ENCODE data around the gene G6PD. TPM values are rescaled to one million over a fixed set of nuclear protein-coding genes. Genes with fewer than 3 reads are reported as not detected.

Gene G6PD
- total RNA-seq, 1 experiment from 2014 or later = 72.8 TPM

DNA sequence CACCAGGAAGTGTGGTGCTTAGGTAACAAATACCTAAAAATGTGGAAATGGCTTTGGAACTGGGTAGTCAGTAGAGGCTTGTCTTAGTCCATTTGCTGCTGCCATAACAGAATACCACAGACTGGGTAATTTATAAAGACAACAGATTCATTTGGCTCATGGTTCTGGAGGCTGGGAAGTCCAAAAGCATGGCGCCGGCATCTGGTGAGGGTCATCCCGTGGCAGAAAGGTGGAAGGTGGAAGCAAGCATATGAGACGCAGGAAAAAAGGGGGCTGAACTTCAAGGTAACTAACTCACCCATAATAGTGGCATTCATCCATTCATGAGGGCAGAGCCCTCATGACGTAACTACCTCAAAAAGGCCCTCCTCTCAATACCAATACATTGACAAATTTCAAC, 37.2 kb downstream of the G6PD start:
- Mint-ChIP-seq H3K27ac (no peak overlapping the region), H3K27me3 (ENCODE audit: low read depth) (no peaks in the 10 kb centered on the region; the same call in 1 of the 2 replicates), H3K4me3 (no peak overlapping the region), H3K9me3 (no peaks in the 10 kb centered on the region), H3K36me3 (peaks cover 15% of the 10 kb centered on the region), H3K4me1 (no peaks in the 10 kb centered on the region)
- ChIA-PET CTCF (no interaction called here), POLR2A (no interaction called here)
- DNase-seq (ENCODE audit: low spot score) (no peak), ATAC-seq (no peak)
- no peak for TF ChIP-seq EMX1 (CRISPR knock-in tag; IDR thresholded peaks at IDR 0.05)
- TF ChIP-seq IRF2 (CRISPR knock-in tag; IDR thresholded peaks at IDR 0.05; ENCODE audit: borderline replicate concordance, low read depth) = no peak

DNA sequence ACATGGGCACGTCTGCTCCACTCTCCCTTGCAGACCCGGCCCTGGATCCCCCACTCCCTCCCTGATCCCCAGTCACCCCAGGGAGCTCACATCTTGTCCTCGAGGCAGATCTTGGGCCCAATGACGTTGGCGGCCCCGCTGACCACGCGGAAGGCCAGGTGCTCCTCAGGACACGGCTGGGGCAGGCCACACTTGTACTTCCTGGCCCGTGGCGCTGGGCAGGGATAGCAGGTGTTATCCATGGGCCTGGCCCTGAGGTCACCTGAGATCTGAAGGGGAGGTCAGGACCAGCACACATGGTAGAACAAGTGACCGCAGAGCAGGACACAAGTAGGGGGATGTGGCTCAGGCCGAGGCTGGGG, 38.3 kb downstream of the G6PD start:
- no peaks in the 10 kb centered on the region for H3K27me3 Mint-ChIP-seq (ENCODE audit: low read depth)
- H3K4me3 Mint-ChIP-seq = no peak overlapping the region
- peaks cover 15% of the 10 kb centered on the region for H3K36me3 Mint-ChIP-seq
- CTCF ChIA-PET = no interaction called here
- H3K27ac Mint-ChIP-seq = no peak overlapping the region
- POLR2A ChIA-PET = no interaction called here
- ATAC-seq (no peak), DNase-seq (ENCODE audit: low spot score) (no peak)
- H3K4me1 Mint-ChIP-seq = no peaks in the 10 kb centered on the region
- TF ChIP-seq PRRX2 (CRISPR knock-in tag; IDR thresholded peaks at IDR 0.05) (no peak), KAT7 (CRISPR knock-in tag; IDR thresholded peaks at IDR 0.05; ENCODE audit: borderline replicate concordance) (no peak)
- TF ChIP-seq, protein P1, sequence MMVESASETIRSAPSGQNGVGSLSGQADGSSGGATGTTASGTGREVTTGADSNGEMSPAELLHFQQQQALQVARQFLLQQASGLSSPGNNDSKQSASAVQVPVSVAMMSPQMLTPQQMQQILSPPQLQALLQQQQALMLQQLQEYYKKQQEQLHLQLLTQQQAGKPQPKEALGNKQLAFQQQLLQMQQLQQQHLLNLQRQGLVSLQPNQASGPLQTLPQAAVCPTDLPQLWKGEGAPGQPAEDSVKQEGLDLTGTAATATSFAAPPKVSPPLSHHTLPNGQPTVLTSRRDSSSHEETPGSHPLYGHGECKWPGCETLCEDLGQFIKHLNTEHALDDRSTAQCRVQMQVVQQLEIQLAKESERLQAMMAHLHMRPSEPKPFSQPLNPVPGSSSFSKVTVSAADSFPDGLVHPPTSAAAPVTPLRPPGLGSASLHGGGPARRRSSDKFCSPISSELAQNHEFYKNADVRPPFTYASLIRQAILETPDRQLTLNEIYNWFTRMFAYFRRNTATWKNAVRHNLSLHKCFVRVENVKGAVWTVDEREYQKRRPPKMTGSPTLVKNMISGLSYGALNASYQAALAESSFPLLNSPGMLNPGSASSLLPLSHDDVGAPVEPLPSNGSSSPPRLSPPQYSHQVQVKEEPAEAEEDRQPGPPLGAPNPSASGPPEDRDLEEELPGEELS (CRISPR knock-in tag; IDR thresholded peaks at IDR 0.05) = no peak
- TF ChIP-seq, protein P2, sequence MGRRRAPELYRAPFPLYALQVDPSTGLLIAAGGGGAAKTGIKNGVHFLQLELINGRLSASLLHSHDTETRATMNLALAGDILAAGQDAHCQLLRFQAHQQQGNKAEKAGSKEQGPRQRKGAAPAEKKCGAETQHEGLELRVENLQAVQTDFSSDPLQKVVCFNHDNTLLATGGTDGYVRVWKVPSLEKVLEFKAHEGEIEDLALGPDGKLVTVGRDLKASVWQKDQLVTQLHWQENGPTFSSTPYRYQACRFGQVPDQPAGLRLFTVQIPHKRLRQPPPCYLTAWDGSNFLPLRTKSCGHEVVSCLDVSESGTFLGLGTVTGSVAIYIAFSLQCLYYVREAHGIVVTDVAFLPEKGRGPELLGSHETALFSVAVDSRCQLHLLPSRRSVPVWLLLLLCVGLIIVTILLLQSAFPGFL (CRISPR knock-in tag; IDR thresholded peaks at IDR 0.05; ENCODE audit: borderline replicate concordance) = no peak
- TF ChIP-seq, protein P3, sequence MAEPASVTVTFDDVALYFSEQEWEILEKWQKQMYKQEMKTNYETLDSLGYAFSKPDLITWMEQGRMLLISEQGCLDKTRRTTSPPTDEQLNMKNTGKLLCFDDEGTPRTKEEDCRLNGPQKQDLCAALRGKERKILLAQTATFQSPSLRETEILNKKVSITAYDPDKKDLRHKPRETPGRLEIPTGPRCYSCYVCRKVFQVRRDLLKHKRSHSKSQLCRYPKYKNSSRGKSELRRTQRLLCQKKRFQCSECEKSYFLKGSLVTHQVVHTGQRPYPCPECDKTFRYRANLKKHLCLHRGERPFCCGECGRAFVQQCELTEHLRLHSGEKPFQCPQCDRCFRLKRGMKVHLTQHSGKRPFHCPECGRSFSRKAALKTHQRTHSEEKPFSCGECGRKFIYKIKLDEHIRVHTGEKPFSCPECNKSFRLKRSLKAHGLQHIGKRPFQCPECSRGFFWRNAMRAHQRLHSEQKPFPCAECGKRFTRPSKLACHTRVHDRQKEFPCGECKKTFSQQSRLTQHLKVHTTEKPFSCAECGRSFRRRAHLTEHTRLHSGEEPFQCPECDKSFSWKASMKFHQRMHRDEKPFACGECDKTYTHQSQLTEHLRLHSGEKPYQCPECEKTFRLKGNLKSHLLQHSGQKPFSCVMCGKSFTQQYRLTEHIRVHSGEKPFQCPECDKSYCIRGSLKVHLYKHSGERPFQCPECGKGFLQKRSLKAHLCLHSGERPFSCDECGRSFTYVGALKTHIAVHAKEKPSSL (CRISPR knock-in tag; conservative IDR thresholded peaks at IDR 0.05) = no peak
- no peaks in the 10 kb centered on the region for H3K9me3 Mint-ChIP-seq

DNA sequence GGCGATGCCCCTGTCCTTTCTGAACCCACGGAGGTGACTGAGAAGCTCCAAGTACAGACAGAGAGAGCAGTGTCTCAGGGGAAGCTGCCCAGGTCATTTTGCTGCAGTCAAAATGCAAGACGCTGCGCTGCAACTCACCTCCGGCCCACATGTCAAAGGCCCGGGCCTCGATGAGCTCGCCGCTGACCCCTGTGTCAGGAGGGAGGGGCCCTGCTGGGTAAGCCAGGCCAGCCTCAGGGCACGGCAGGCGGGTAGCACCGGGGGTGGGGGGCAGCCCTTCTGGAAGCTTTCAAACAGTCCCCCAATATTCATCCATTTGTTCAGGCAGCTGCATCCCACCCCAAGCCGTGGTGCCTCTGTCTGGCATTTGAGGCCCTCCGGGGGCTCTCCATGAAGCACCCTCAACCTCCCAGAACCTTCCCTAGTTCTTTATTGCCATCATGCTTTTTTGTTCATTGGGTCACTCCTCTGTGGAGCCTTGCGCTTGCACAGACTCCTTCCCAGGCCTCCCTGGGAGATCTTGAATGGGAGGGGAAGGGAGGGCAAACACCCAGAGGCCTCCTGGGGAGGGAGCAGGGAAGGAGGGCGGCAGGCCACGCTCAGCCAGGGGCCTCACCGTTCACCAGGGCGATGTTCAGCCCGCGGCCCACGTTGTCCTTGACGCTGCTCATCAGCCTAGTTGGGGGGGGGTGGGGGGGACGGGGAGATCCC, 38.8 kb downstream of the G6PD start:
- ChIA-PET POLR2A (no interaction called here), CTCF (no interaction called here)
- H3K9me3 Mint-ChIP-seq = no peaks in the 10 kb centered on the region
- H3K4me1 Mint-ChIP-seq = no peaks in the 10 kb centered on the region
- ATAC-seq (no peak), DNase-seq (ENCODE audit: low spot score) (no peak)
- H3K27ac Mint-ChIP-seq = no peak overlapping the region
- H3K36me3 Mint-ChIP-seq = peaks cover 15% of the 10 kb centered on the region
- no peaks in the 10 kb centered on the region for H3K27me3 Mint-ChIP-seq (ENCODE audit: low read depth)
- no peak overlapping the region for H3K4me3 Mint-ChIP-seq
- TF ChIP-seq FOXK1 (CRISPR knock-in tag; IDR thresholded peaks at IDR 0.05) (no peak), JAZF1 (CRISPR knock-in tag; IDR thresholded peaks at IDR 0.05) (no peak), TEAD4 (CRISPR knock-in tag; IDR thresholded peaks at IDR 0.05) (no peak), ZNF416 (CRISPR knock-in tag; IDR thresholded peaks at IDR 0.05) (no peak), NR1H2 (CRISPR knock-in tag; IDR thresholded peaks at IDR 0.05) (no peak), TCF7 (CRISPR knock-in tag; IDR thresholded peaks at IDR 0.05; ENCODE audit: low read depth) (no peak), NR2C2 (CRISPR knock-in tag; IDR thresholded peaks at IDR 0.05) (no peak), EMX1 (CRISPR knock-in tag; IDR thresholded peaks at IDR 0.05) (no peak), RORB (CRISPR knock-in tag; IDR thresholded peaks at IDR 0.05) (no peak), FOXP1 (CRISPR knock-in tag; IDR thresholded peaks at IDR 0.05; ENCODE audit: borderline replicate concordance) (no peak), ZNF263 (CRISPR knock-in tag; IDR thresholded peaks at IDR 0.05; ENCODE audit: low read depth) (no peak)
- TF ChIP-seq, protein P2 (CRISPR knock-in tag; IDR thresholded peaks at IDR 0.05; ENCODE audit: borderline replicate concordance) = no peak
- TF ChIP-seq, protein P4, sequence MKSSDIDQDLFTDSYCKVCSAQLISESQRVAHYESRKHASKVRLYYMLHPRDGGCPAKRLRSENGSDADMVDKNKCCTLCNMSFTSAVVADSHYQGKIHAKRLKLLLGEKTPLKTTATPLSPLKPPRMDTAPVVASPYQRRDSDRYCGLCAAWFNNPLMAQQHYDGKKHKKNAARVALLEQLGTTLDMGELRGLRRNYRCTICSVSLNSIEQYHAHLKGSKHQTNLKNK (CRISPR knock-in tag; IDR thresholded peaks at IDR 0.05) = no peak
- TF ChIP-seq, protein P5, sequence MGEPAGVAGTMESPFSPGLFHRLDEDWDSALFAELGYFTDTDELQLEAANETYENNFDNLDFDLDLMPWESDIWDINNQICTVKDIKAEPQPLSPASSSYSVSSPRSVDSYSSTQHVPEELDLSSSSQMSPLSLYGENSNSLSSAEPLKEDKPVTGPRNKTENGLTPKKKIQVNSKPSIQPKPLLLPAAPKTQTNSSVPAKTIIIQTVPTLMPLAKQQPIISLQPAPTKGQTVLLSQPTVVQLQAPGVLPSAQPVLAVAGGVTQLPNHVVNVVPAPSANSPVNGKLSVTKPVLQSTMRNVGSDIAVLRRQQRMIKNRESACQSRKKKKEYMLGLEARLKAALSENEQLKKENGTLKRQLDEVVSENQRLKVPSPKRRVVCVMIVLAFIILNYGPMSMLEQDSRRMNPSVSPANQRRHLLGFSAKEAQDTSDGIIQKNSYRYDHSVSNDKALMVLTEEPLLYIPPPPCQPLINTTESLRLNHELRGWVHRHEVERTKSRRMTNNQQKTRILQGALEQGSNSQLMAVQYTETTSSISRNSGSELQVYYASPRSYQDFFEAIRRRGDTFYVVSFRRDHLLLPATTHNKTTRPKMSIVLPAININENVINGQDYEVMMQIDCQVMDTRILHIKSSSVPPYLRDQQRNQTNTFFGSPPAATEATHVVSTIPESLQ (CRISPR knock-in tag; IDR thresholded peaks at IDR 0.05) = no peak
- TF ChIP-seq, protein P6, sequence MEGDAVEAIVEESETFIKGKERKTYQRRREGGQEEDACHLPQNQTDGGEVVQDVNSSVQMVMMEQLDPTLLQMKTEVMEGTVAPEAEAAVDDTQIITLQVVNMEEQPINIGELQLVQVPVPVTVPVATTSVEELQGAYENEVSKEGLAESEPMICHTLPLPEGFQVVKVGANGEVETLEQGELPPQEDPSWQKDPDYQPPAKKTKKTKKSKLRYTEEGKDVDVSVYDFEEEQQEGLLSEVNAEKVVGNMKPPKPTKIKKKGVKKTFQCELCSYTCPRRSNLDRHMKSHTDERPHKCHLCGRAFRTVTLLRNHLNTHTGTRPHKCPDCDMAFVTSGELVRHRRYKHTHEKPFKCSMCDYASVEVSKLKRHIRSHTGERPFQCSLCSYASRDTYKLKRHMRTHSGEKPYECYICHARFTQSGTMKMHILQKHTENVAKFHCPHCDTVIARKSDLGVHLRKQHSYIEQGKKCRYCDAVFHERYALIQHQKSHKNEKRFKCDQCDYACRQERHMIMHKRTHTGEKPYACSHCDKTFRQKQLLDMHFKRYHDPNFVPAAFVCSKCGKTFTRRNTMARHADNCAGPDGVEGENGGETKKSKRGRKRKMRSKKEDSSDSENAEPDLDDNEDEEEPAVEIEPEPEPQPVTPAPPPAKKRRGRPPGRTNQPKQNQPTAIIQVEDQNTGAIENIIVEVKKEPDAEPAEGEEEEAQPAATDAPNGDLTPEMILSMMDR (IDR thresholded peaks at IDR 0.05) = no peak
